PC-3 (cell line): ENCODE measurements around the gene FARP1.

Experiments
- CTCF ChIP-seq: fragments of 300-600 bp; sonication (generic); conservative IDR thresholded peaks from 2 replicates; pipeline ENCODE4 v1.5.1; 2017; ENCODE audit warnings: antibody characterized with exemption, low read depth, mild to moderate bottlenecking, low read length
- EZH2phosphoT487 ChIP-seq: fragments of 300-600 bp; sonication (generic); IDR thresholded peaks from 2 replicates; pipeline ENCODE4 v1.6.1; 2018; ENCODE audit warnings: mild to moderate bottlenecking, antibody characterized with exemption, low read length, borderline replicate concordance

DNA sequence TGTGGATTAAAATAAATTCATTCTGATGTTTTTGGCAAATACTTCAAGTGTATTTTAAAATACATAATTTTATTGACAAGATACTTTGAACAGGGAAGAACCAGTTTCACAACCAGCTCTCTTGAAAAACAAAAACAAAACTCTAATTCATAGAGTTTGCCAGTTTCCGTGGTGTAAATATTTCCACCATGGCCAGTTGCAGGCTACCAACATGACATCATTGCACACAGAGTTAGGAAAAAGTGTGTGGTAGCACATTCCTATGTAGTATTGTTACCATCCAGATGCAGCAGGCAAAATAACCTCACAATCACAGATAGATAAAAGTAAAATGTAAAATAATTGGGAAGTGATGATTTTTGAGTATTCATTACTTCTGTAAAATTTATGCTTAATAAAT lies 41.9 kb downstream of the FARP1 start:
- TF ChIP-seq EZH2phosphoT487, result no peak
- TF ChIP-seq CTCF, result no peak
